DOHH2 (cell line): ENCODE results near the gene NPHP3.

ENCODE experiments used
- CTCF ChIP-seq: fragments of 200-600 bp; sonication (generic); IDR thresholded peaks from one replicate; pipeline ENCODE4 v1.5.1; 2014; ENCODE audit warnings: antibody characterized with exemption, mild to moderate bottlenecking, low read depth, low read length; ENCODE audit not compliant: poor library complexity, severe bottlenecking
- EZH2phosphoT487 ChIP-seq: fragments of 200-600 bp; sonication (generic); IDR thresholded peaks from 2 replicates; pipeline ENCODE4 v1.6.1; 2017; ENCODE audit warnings: borderline replicate concordance, mild to moderate bottlenecking, antibody characterized with exemption, low read length, moderate library complexity, mixed read lengths

DNA sequence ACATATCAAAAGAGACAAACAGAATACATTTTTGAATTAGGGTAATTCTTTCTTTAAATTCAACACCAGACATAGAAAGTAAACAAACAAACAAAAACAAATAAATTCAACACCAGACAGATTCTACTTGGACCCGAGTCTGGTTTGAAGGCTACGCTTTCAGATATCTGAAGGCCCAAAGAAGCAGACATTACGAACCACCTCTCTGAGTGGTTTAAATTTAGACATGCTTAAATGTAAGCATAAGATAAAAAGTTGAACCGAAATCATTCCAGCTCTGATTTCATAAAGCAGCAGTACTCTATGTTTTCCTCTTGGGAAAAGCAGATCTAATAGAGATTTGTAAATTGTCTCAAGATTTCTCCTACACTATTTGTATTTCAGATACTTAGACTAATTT lies 32.2 kb downstream of the NPHP3 start:
- no peak for TF ChIP-seq CTCF
- TF ChIP-seq EZH2phosphoT487: no peak
